Liver (tissue), 9 donors: Measurements from ENCODE around the gene MTHFS. TPM values are rescaled to one million over a fixed set of nuclear protein-coding genes. Genes with fewer than 3 reads are reported as not detected.
A peak's percentile ranks its signal among the peaks of the same experiment; 100 is the strongest.

Experiments used
- DNase-seq: peaks from one replicate; pipeline ENCODE4 v3.0.0-alpha.2; 2017; ENCODE audit warnings: low spot score
- H3K27ac ChIP-seq, 2 donors: one replicate each; pipeline ENCODE4 v1.7.0; 2013; ENCODE audit warnings: inconsistent platforms in 2 of 2, low read length in 2 of 2, control low read depth in 1 of 2, low read depth in 1 of 2, mild to moderate bottlenecking in 1 of 2
- H3K27me3 ChIP-seq, 4 donors: one replicate each; pipeline versions ENCODE4 v1.6.1 to v1.7.0; 2013; ENCODE audit warnings: low read length in 3 of 4, inconsistent platforms in 1 of 4, mild to moderate bottlenecking in 1 of 4, moderate library complexity in 1 of 4; ENCODE audit not compliant: control insufficient read depth in 4 of 4, insufficient read depth in 4 of 4
- H3K36me3 ChIP-seq, 4 donors: one replicate each; pipeline versions ENCODE4 v1.6.1 to v1.7.0; 2013; ENCODE audit warnings: low read length in 3 of 4, mild to moderate bottlenecking in 3 of 4, low read depth in 1 of 4, moderate library complexity in 1 of 4; ENCODE audit not compliant: control insufficient read depth in 4 of 4, insufficient read depth in 3 of 4
- H3K4me1 ChIP-seq, 4 donors: one replicate each; pipeline versions ENCODE4 v1.6.1 to v1.7.0; 2013; ENCODE audit warnings: low read length in 3 of 4, mild to moderate bottlenecking in 3 of 4, moderate library complexity in 1 of 4; ENCODE audit not compliant: control insufficient read depth in 4 of 4, insufficient read depth in 4 of 4
- H3K4me3 ChIP-seq, 3 donors: one replicate each; pipeline versions ENCODE4 v1.6.1 to v1.7.0; 2013; ENCODE audit warnings: low read length in 3 of 3, control low read depth in 1 of 3, low read depth in 1 of 3, mild to moderate bottlenecking in 1 of 3
- H3K9ac ChIP-seq, 2 donors: one replicate each; pipeline ENCODE4 v1.7.0; 2013; ENCODE audit warnings: low read length in 2 of 2, mild to moderate bottlenecking in 2 of 2, moderate library complexity in 2 of 2, control low read depth in 1 of 2, low read depth in 1 of 2
- H3K9me3 ChIP-seq, 4 donors: one replicate each; pipeline versions ENCODE4 v1.6.1 to v1.7.0; 2013; ENCODE audit warnings: low read length in 3 of 4; ENCODE audit not compliant: control insufficient read depth in 4 of 4
- ATF3 ChIP-seq: IDR thresholded peaks from 2 replicates; pipeline ENCODE4 v1.6.1; 2016; ENCODE audit warnings: antibody characterized with exemption
- CTCF ChIP-seq: fragments of 150-350 bp; IDR thresholded peaks from 2 replicates; pipeline ENCODE4 v1.5.1; 2017; ENCODE audit warnings: improper control_type of control experiment, low read depth, low read length; ENCODE audit not compliant: missing input control
- EGR1 ChIP-seq, 2 donors: IDR thresholded peaks; 2 replicates each; pipeline ENCODE4 v1.6.1; 2016 to 2018; ENCODE audit warnings: antibody characterized with exemption in 2 of 2, low read depth in 2 of 2
- FOXA1 ChIP-seq: IDR thresholded peaks from 2 replicates; pipeline ENCODE4 v1.6.1; 2016; ENCODE audit warnings: antibody characterized with exemption
- FOXA2 ChIP-seq: IDR thresholded peaks from 2 replicates; pipeline ENCODE4 v1.6.1; 2016; ENCODE audit warnings: antibody characterized with exemption
- GABPA ChIP-seq, 2 donors: IDR thresholded peaks in 1 of 2; conservative IDR thresholded peaks in 1 of 2; 2 replicates each; pipeline ENCODE4 v1.6.1; 2016; ENCODE audit warnings: antibody characterized with exemption in 2 of 2, mild to moderate bottlenecking in 1 of 2, moderate library complexity in 1 of 2
- HNF4A ChIP-seq, 2 donors: conservative IDR thresholded peaks; 2 replicates each; pipeline ENCODE4 v1.6.1; 2016; ENCODE audit warnings: antibody characterized with exemption in 2 of 2, mild to moderate bottlenecking in 2 of 2
- HNF4G ChIP-seq: IDR thresholded peaks from 2 replicates; pipeline ENCODE4 v1.6.1; 2016; ENCODE audit warnings: antibody characterized with exemption
- JUND ChIP-seq, 2 donors: IDR thresholded peaks; 2 replicates each; pipeline ENCODE4 v1.6.1; 2016; ENCODE audit warnings: antibody characterized with exemption in 2 of 2
- MAX ChIP-seq: IDR thresholded peaks from 2 replicates; pipeline ENCODE4 v1.6.1; 2016; ENCODE audit warnings: antibody characterized with exemption
- NR2F2 ChIP-seq: IDR thresholded peaks from 2 replicates; pipeline ENCODE4 v1.6.1; 2016; ENCODE audit warnings: antibody characterized with exemption
- RAD21 ChIP-seq, 2 donors: IDR thresholded peaks; 2 replicates each; pipeline ENCODE4 v1.6.1; 2016; ENCODE audit warnings: antibody characterized with exemption in 2 of 2, mild to moderate bottlenecking in 2 of 2
- REST ChIP-seq: IDR thresholded peaks from 2 replicates; pipeline ENCODE4 v1.6.1; 2016; ENCODE audit warnings: antibody characterized with exemption, mild to moderate bottlenecking
- SP1 ChIP-seq: IDR thresholded peaks from 2 replicates; pipeline ENCODE4 v1.6.1; 2018; ENCODE audit warnings: antibody characterized with exemption, mild to moderate bottlenecking
- TAF1 ChIP-seq: conservative IDR thresholded peaks from 2 replicates; pipeline ENCODE4 v1.6.1; 2016; ENCODE audit warnings: antibody characterized with exemption, mild to moderate bottlenecking
- YY1 ChIP-seq: IDR thresholded peaks from 2 replicates; pipeline ENCODE4 v1.6.1; 2016; ENCODE audit warnings: antibody characterized with exemption, mild to moderate bottlenecking
- ZBTB33 ChIP-seq: IDR thresholded peaks from 2 replicates; pipeline ENCODE4 v1.6.1; 2016; ENCODE audit warnings: antibody characterized with exemption
- WGBS: extraction: QIAGEN DNeasy Blood & Tissue Kit; methylation state at CpG from one replicate; pipeline ENCODE4 v1.1.7; 2013; 5-methylcytosine and 5-hydroxymethylcytosine counted together
- polyA plus RNA-seq, 2 donors: library from polyadenylated mRNA; stranded (reverse) in 1 of 2; unstranded in 1 of 2; fragments of 200-250 nt in 1 of 2; fragments of >200 nt in 1 of 2; fragmentation: Nextera tagmentation in 1 of 2; extraction: Ambion mirVana in 1 of 2; gene quantifications; one replicate each; pipeline versions ENCODE4 v1.2.1 to v1.2.3, GENCODE V29; 2013 to 2015
- total RNA-seq, 2 donors: library from RNA; depleted of rRNA; stranded (reverse); fragments of >200 nt; gene quantifications; one replicate each; pipeline ENCODE4 v1.2.3, GENCODE V29; 2014
- donor health status: healthy.
- donor health status: healthy.
- donor health status: healthy.
- donor health status: healthy.
- donor health status: healthy.

Gene MTHFS
- total and polyA plus RNA-seq, 4 donors, result 40.9 to 338 (median 157) TPM

- TF ChIP-seq FOXA2, result no peak
- TF ChIP-seq ATF3, result no peak
- TF ChIP-seq SP1, result no peak
- no peak for TF ChIP-seq YY1
- no peak for TF ChIP-seq GABPA (IDR thresholded peaks at IDR 0.05 in 1 of 2, conservative IDR thresholded peaks at IDR 0.05 in 1 of 2)
- no peak for TF ChIP-seq EGR1 (IDR thresholded peaks at IDR 0.05; ENCODE audit: low read depth in 2 of 2)
Measured at GRCh38 chr15:79812541-79812940, 84.3 kb downstream of the MTHFS start (continued).

- Histone ChIP-seq H3K27me3 (no peaks in the 10 kb centered on the region), H3K27ac (no peak overlapping the region), H3K9me3 (no peaks in the 10 kb centered on the region), H3K36me3 (no peaks in the 10 kb centered on the region), H3K4me1 (peaks cover 2 to 11% (median 5%) of the 10 kb centered on the region in 4 donors), H3K9ac (no peak overlapping the region), H3K4me3 (no peak overlapping the region)
- no peak for TF ChIP-seq FOXA1
- TF ChIP-seq FOXA2, result peak; percentile 9
- 55% methylated on average over 15 of the region's 15 CpGs for WGBS
- no peak for DNase-seq
Measured at GRCh38 chr15:79811406-79812405, 85.1 kb downstream of the MTHFS start.

- DNase-seq, result no peak
- no peak overlapping the region for H3K4me3 ChIP-seq
- TF ChIP-seq MAX (no peak), CTCF (no peak), ATF3 (no peak), REST (no peak), JUND (IDR thresholded peaks at IDR 0.05) (no peak), HNF4G (no peak), SP1 (no peak), HNF4A (conservative IDR thresholded peaks at IDR 0.05) (no peak), FOXA1 (no peak), EGR1 (IDR thresholded peaks at IDR 0.05; ENCODE audit: low read depth in 2 of 2) (no peak), NR2F2 (no peak), FOXA2 (no peak), TAF1 (no peak), GABPA (IDR thresholded peaks at IDR 0.05 in 1 of 2, conservative IDR thresholded peaks at IDR 0.05 in 1 of 2) (no peak), ZBTB33 (no peak), RAD21 (IDR thresholded peaks at IDR 0.05) (no peak), YY1 (no peak)
- no peaks in the 10 kb centered on the region for H3K4me1 ChIP-seq
- no peaks in the 10 kb centered on the region for H3K36me3 ChIP-seq
- no peak overlapping the region for H3K27ac ChIP-seq
- no peaks in the 10 kb centered on the region for H3K27me3 ChIP-seq
- no peak overlapping the region for H3K9ac ChIP-seq
- 91% methylated on average over 2 of the region's 2 CpGs for WGBS
- H3K9me3 ChIP-seq, result no peaks in the 10 kb centered on the region
Measured at GRCh38 chr15:79804838-79805237, 92.0 kb downstream of the MTHFS start.
